Endometrium (tissue), 2 donors: ENCODE results near the gene NAA10.

ENCODE experiments used
- FAIRE-seq: peaks from 2 replicates; lab custom pipeline; 2012; peaks lifted over from hg19 to GRCh38; lab: Jason Lieb, UNC
- donor health status: control.
- donor health status: control.

NAA10 gene

GRCh38 chrX:153966841-153967535 lies 32.2 kb upstream of the NAA10 start:
- FAIRE-seq = no peak

GRCh38 chrX:153966283-153966688 lies 31.4 kb upstream of the NAA10 start:
- FAIRE-seq = no peak

- FAIRE-seq = no peak
Measured at GRCh38 chrX:153965406-153965805, 30.6 kb upstream of the NAA10 start.

- FAIRE-seq = no peak
Measured at GRCh38 chrX:153964105-153964504, 29.3 kb upstream of the NAA10 start.

- FAIRE-seq = no peak
Measured at GRCh38 chrX:153963546-153963945, 28.7 kb upstream of the NAA10 start.

- no peak for FAIRE-seq
Measured at GRCh38 chrX:153961292-153961691, 26.5 kb upstream of the NAA10 start.

- FAIRE-seq = no peak
Measured at GRCh38 chrX:153960786-153961185, 25.9 kb upstream of the NAA10 start.

- FAIRE-seq = no peak
Measured at GRCh38 chrX:153960077-153960476, 25.2 kb upstream of the NAA10 start.

- FAIRE-seq = no peak
Measured at GRCh38 chrX:153959649-153960048, 24.8 kb upstream of the NAA10 start.

- no peak for FAIRE-seq
Measured at GRCh38 chrX:153958605-153959004, 23.8 kb upstream of the NAA10 start.

GRCh38 chrX:153957224-153957623 lies 22.4 kb upstream of the NAA10 start:
- FAIRE-seq = no peak

GRCh38 chrX:153956044-153956907 lies 21.4 kb upstream of the NAA10 start:
- no peak for FAIRE-seq

GRCh38 chrX:153955228-153955732 lies 20.4 kb upstream of the NAA10 start:
- no peak for FAIRE-seq

- no peak for FAIRE-seq
Measured at GRCh38 chrX:153954558-153955227, 19.9 kb upstream of the NAA10 start.

- FAIRE-seq = no peak
Measured at GRCh38 chrX:153953892-153954557, 19.2 kb upstream of the NAA10 start.

- FAIRE-seq = no peak
Measured at GRCh38 chrX:153953342-153953830, 18.5 kb upstream of the NAA10 start.

GRCh38 chrX:153952373-153953026 lies 17.7 kb upstream of the NAA10 start:
- no peak for FAIRE-seq

GRCh38 chrX:153951683-153952372 lies 17.0 kb upstream of the NAA10 start:
- no peak for FAIRE-seq

- no peak for FAIRE-seq
Measured at GRCh38 chrX:153950127-153950526, 15.3 kb upstream of the NAA10 start.

GRCh38 chrX:153948847-153949805 lies 14.3 kb upstream of the NAA10 start:
- FAIRE-seq = no peak
